SK-N-SH treated with all-trans-retinoic acid at 6 μM for 48 hours (cell line): ENCODE measurements around the gene IYD.

Source experiments
- RARB ChIP-seq: fragments of 250-450 bp; sonication (Bioruptor Pico); IDR thresholded peaks from 2 replicates; pipeline ENCODE4 v1.8.0; 2021; ENCODE audit warnings: mild to moderate bottlenecking, moderate library complexity
- TOX ChIP-seq: fragments of 250-450 bp; sonication (Bioruptor Pico); IDR thresholded peaks from 2 replicates; pipeline ENCODE4 v1.8.0; 2021; ENCODE audit warnings: mild to moderate bottlenecking, moderate library complexity, borderline replicate concordance
- ZFP3 ChIP-seq: fragments of 250-450 bp; sonication (Bioruptor Pico); IDR thresholded peaks from 2 replicates; pipeline ENCODE4 v1.5.0; 2020; ENCODE audit warnings: mild to moderate bottlenecking, moderate library complexity
- TF ChIP-seq, protein P1 (sequence below): fragments of 250-450 bp; sonication (Bioruptor Pico); IDR thresholded peaks from 2 replicates; pipeline ENCODE4 v1.8.0; 2020; ENCODE audit warnings: mild to moderate bottlenecking, moderate library complexity, borderline replicate concordance

GRCh38 chr6:150435360-150435759 lies 66.5 kb downstream of the IYD start:
- no peak for TF ChIP-seq ZFP3 (CRISPR knock-in tag)
- TF ChIP-seq, protein P1, sequence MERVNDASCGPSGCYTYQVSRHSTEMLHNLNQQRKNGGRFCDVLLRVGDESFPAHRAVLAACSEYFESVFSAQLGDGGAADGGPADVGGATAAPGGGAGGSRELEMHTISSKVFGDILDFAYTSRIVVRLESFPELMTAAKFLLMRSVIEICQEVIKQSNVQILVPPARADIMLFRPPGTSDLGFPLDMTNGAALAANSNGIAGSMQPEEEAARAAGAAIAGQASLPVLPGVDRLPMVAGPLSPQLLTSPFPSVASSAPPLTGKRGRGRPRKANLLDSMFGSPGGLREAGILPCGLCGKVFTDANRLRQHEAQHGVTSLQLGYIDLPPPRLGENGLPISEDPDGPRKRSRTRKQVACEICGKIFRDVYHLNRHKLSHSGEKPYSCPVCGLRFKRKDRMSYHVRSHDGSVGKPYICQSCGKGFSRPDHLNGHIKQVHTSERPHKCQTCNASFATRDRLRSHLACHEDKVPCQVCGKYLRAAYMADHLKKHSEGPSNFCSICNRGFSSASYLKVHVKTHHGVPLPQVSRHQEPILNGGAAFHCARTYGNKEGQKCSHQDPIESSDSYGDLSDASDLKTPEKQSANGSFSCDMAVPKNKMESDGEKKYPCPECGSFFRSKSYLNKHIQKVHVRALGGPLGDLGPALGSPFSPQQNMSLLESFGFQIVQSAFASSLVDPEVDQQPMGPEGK (CRISPR knock-in tag) = no peak
- TF ChIP-seq RARB (CRISPR knock-in tag) = no peak
- TF ChIP-seq TOX (CRISPR knock-in tag) = no peak
